Fibroblast of lung (primary cell): Measurements from ENCODE around the gene TTC31. TPM values are rescaled to one million over a fixed set of nuclear protein-coding genes. Genes with fewer than 3 reads are reported as not detected.

Source experiments
- DNase-seq, 2 donors: peaks; one replicate each; pipeline versions ENCODE4 v3.0.0 to v3.0.0-alpha.2; 2010; ENCODE audit warnings: low read depth in 2 of 2
- H2AFZ ChIP-seq: 2 replicates; pipeline ENCODE4 v1.5.1; 2012; ENCODE audit warnings: low read length, control low read depth, inconsistent platforms
- H3K27ac ChIP-seq: 2 replicates; pipeline ENCODE4 v1.5.1; 2011; ENCODE audit warnings: low read length, control low read depth; ENCODE audit not compliant: insufficient read depth
- H3K27me3 ChIP-seq: 2 replicates; pipeline ENCODE4 v1.5.1; 2011; ENCODE audit warnings: mild to moderate bottlenecking, low read length; ENCODE audit not compliant: control insufficient read depth, insufficient read depth
- H3K36me3 ChIP-seq: 2 replicates; pipeline ENCODE4 v1.5.1; 2011; ENCODE audit warnings: low read length; ENCODE audit not compliant: control insufficient read depth, insufficient read depth
- H3K4me1 ChIP-seq: 2 replicates; pipeline ENCODE4 v1.5.1; 2011; ENCODE audit warnings: low read length; ENCODE audit not compliant: control insufficient read depth, insufficient read depth; ENCODE audit errors: extremely low read depth
- H3K4me2 ChIP-seq: 2 replicates; pipeline ENCODE4 v1.5.1; 2011; ENCODE audit warnings: low read length, control low read depth; ENCODE audit not compliant: insufficient read depth; ENCODE audit errors: extremely low read depth
- H3K4me3 ChIP-seq, 4 experiments: fragments of 200-600 bp in 1 of 4; sonication (generic) in 1 of 4; replicated peaks in 1 of 4; 2 replicates each; pipeline ENCODE4 v1.5.1; 2011 to 2016; ENCODE audit warnings: low read length in 4 of 4, low read depth in 3 of 4, mild to moderate bottlenecking in 3 of 4, control low read depth in 2 of 4, inconsistent platforms in 1 of 4, mixed read lengths in 1 of 4; ENCODE audit not compliant: insufficient read depth in 1 of 4; ENCODE audit errors: control extremely low read depth in 1 of 4
- H3K79me2 ChIP-seq: 2 replicates; pipeline ENCODE4 v1.5.1; 2012; ENCODE audit warnings: mild to moderate bottlenecking, low read length, inconsistent platforms; ENCODE audit not compliant: control insufficient read depth, insufficient read depth
- H3K9ac ChIP-seq: 2 replicates; pipeline ENCODE4 v1.5.1; 2011; ENCODE audit warnings: mild to moderate bottlenecking, low read length, control low read depth; ENCODE audit not compliant: insufficient read depth
- H3K9me3 ChIP-seq: 2 replicates; pipeline ENCODE4 v1.5.1; 2012; ENCODE audit warnings: low read depth, low read length; ENCODE audit not compliant: control insufficient read depth, insufficient read depth
- H4K20me1 ChIP-seq: 2 replicates; pipeline ENCODE4 v1.5.1; 2011; ENCODE audit warnings: low read length; ENCODE audit not compliant: control insufficient read depth, insufficient read depth; ENCODE audit errors: extremely low read depth
- CTCF ChIP-seq, 2 donors: IDR thresholded peaks in 1 of 2; conservative IDR thresholded peaks in 1 of 2; 1 replicate in 1 of 2; 2 replicates in 1 of 2; pipeline ENCODE4 v1.5.1; 2011 to 2012; ENCODE audit warnings: low read length in 2 of 2, control low read depth in 1 of 2, inconsistent platforms in 1 of 2, low read depth in 1 of 2, mild to moderate bottlenecking in 1 of 2
- EZH2 ChIP-seq: IDR thresholded peaks from 2 replicates; pipeline ENCODE4 v1.5.1; 2012; ENCODE audit warnings: low read length, control low read depth, mild to moderate bottlenecking; ENCODE audit errors: missing control alignments
- polyA plus RNA-seq, 2 donors: library from polyadenylated mRNA; depleted of rRNA in 1 of 2; stranded (reverse) in 1 of 2; unstranded in 1 of 2; fragments of >200 nt; gene quantifications; 2 replicates each; pipeline ENCODE4 v1.2.1, GENCODE V29; 2011 to 2012; ENCODE audit warnings: missing spikeins in 1 of 2
- total RNA-seq: library from RNA; depleted of rRNA; stranded (reverse); fragments of >200 nt; gene quantifications from 2 replicates; pipeline ENCODE4 v1.2.1, GENCODE V29; 2014

The TTC31 gene
- total and polyA plus RNA-seq, 2 donors (not counting 1 experiment from before 2014, with no cell fraction given): 10.7 to 11.8 TPM

GRCh38 chr2:74472086-74472944, 10.6 kb upstream of the TTC31 start, which contains the start of gene MRPL53:
TSS of gene MRPL53 (minus strand) at chr2:74472680. CDS start at chr2:74472660, 20 bp downstream.
- peaks cover 10% of the 10 kb centered on the region for H3K36me3 ChIP-seq
- peak within 1 kb of the TSS; percentile 76 for H3K9ac ChIP-seq
- H3K4me3 ChIP-seq: peak within 1 kb of the TSS; percentile 42 to 89 (median 66)
- H3K9me3 ChIP-seq: no peaks in the 10 kb centered on the region
- H3K27me3 ChIP-seq: no peaks in the 10 kb centered on the region
- peaks cover 2% of the 10 kb centered on the region for H3K4me1 ChIP-seq
- DNase-seq: peak; percentile 94 to 95
- no peaks in the 10 kb centered on the region for H4K20me1 ChIP-seq
- H2AFZ ChIP-seq: peak within 1 kb of the TSS; percentile 89
- no peak for TF ChIP-seq CTCF (conservative IDR thresholded peaks at IDR 0.05 in 1 of 2, IDR thresholded peaks at IDR 0.05 in 1 of 2; ENCODE audit: low read depth in 1 of 2, low read length in 2 of 2)
- TF ChIP-seq EZH2: no peak
- no peaks in the 10 kb centered on the region for H3K79me2 ChIP-seq
- H3K27ac ChIP-seq: peak within 1 kb of the TSS; percentile 71
- H3K4me2 ChIP-seq: peak within 1 kb of the TSS; percentile 92

GRCh38 chr2:74472945-74473258, 10.0 kb upstream of the TTC31 start:
- H3K79me2 ChIP-seq: no peaks in the 10 kb centered on the region
- no peaks in the 10 kb centered on the region for H3K27me3 ChIP-seq
- TF ChIP-seq EZH2: no peak
- TF ChIP-seq CTCF (conservative IDR thresholded peaks at IDR 0.05 in 1 of 2, IDR thresholded peaks at IDR 0.05 in 1 of 2; ENCODE audit: low read depth in 1 of 2, low read length in 2 of 2): no peak
- peak overlapping the region; percentile 76 for H3K9ac ChIP-seq
- DNase-seq: no peak
- peak overlapping the region; percentile 89 for H2AFZ ChIP-seq
- peaks cover 10% of the 10 kb centered on the region for H3K36me3 ChIP-seq
- H4K20me1 ChIP-seq: no peaks in the 10 kb centered on the region
- H3K4me3 ChIP-seq: peak overlapping the region; percentile 42 to 89 (median 66)
- H3K9me3 ChIP-seq: no peaks in the 10 kb centered on the region
- H3K4me2 ChIP-seq: peak overlapping the region; percentile 92
- H3K27ac ChIP-seq: peak overlapping the region; percentile 71
- H3K4me1 ChIP-seq: peaks cover 2% of the 10 kb centered on the region

GRCh38 chr2:74474481-74474880, 8.4 kb upstream of the TTC31 start:
- H3K9ac ChIP-seq: no peak overlapping the region
- no peak overlapping the region for H3K27ac ChIP-seq
- H3K4me1 ChIP-seq: peaks cover 2% of the 10 kb centered on the region
- H3K27me3 ChIP-seq: no peaks in the 10 kb centered on the region
- H3K36me3 ChIP-seq: peaks cover 10% of the 10 kb centered on the region
- no peaks in the 10 kb centered on the region for H3K9me3 ChIP-seq
- no peak for DNase-seq
- no peaks in the 10 kb centered on the region for H3K79me2 ChIP-seq
- no peak overlapping the region for H3K4me3 ChIP-seq
- H2AFZ ChIP-seq: no peak overlapping the region
- TF ChIP-seq EZH2 (no peak), CTCF (conservative IDR thresholded peaks at IDR 0.05 in 1 of 2, IDR thresholded peaks at IDR 0.05 in 1 of 2; ENCODE audit: low read depth in 1 of 2, low read length in 2 of 2) (no peak)
- no peak overlapping the region for H3K4me2 ChIP-seq
- H4K20me1 ChIP-seq: no peaks in the 10 kb centered on the region
